Endothelial cell of umbilical vein (primary cell): ENCODE measurements around the gene ALDH1L1.

Experiments
- CTCF ChIP-seq, 2 donors: IDR thresholded peaks; 1 replicate in 1 of 2; 2 replicates in 1 of 2; pipeline ENCODE4 v1.5.1; 2011; ENCODE audit warnings: low read length in 2 of 2, mild to moderate bottlenecking in 2 of 2, moderate library complexity in 2 of 2, control low read depth in 1 of 2, inconsistent platforms in 1 of 2, low read depth in 1 of 2; ENCODE audit not compliant: insufficient read depth in 1 of 2; ENCODE audit errors: extremely low read depth in 1 of 2
- POLR2A ChIP-seq: IDR thresholded peaks from 2 replicates; pipeline ENCODE4 v1.6.1; 2012; ENCODE audit warnings: low read depth, mild to moderate bottlenecking, control low read depth, low read length

- TF ChIP-seq CTCF (IDR thresholded peaks at IDR 0.05; ENCODE audit: extremely low read depth in 1 of 2, insufficient read depth in 1 of 2, low read depth in 1 of 2, low read length in 2 of 2) (no peak), POLR2A (no peak)
These were observed 68.6 kb downstream of the ALDH1L1 start for GRCh38 chr3:126111566-126112475.
